A172 (cell line): ENCODE measurements around the gene IMMP2L. TPM values are rescaled to one million over a fixed set of nuclear protein-coding genes. Genes with fewer than 3 reads are reported as not detected.

ENCODE experiments used
- DNase-seq: peaks from one replicate; pipeline ENCODE4 v3.0.0-alpha.2; 2015; ENCODE audit warnings: low spot score
- total RNA-seq: library from RNA; depleted of rRNA; stranded (reverse); fragments of >200 nt; shearing (Covaris generic); gene quantifications from 2 replicates; pipeline ENCODE4 v1.2.3, GENCODE V29; 2014

IMMP2L gene
- total RNA-seq, 1 experiment from 2014 or later: 22.6 TPM

GRCh38 chr7:110633313-110633712 lies 929.0 kb downstream of the IMMP2L start:
- DNase-seq: no peak

GRCh38 chr7:110626414-110626813 lies 935.9 kb downstream of the IMMP2L start:
- no peak for DNase-seq

GRCh38 chr7:110625294-110625693 lies 937.0 kb downstream of the IMMP2L start:
- no peak for DNase-seq

- DNase-seq: no peak
Observed at GRCh38 chr7:110623436-110623835, 938.9 kb downstream of the IMMP2L start.

GRCh38 chr7:110621289-110621688 lies 941.0 kb downstream of the IMMP2L start:
- DNase-seq: no peak

GRCh38 chr7:110620110-110620735 lies 942.1 kb downstream of the IMMP2L start:
- DNase-seq: no peak
